HG03025 (cell line): ENCODE measurements around the gene HSPA1A.
"Not testable (repeated sequence)": the region's sequence is repeated elsewhere in the genome, so short reads cannot be mapped to it uniquely, and the experiment has no call there.

Source experiments
- ATAC-seq: cut with Tn5 transposase; IDR thresholded peaks from one replicate; pipeline ENCODE4 v1.9.1; 2021; ENCODE audit warnings: mild to moderate bottlenecking, moderate library complexity; ENCODE audit not compliant: unreplicated experiment, low FRiP score

HSPA1A gene

GRCh38 chr6:31780507-31781243 lies 34.7 kb upstream of the HSPA1A start:
- no peak for ATAC-seq

DNA sequence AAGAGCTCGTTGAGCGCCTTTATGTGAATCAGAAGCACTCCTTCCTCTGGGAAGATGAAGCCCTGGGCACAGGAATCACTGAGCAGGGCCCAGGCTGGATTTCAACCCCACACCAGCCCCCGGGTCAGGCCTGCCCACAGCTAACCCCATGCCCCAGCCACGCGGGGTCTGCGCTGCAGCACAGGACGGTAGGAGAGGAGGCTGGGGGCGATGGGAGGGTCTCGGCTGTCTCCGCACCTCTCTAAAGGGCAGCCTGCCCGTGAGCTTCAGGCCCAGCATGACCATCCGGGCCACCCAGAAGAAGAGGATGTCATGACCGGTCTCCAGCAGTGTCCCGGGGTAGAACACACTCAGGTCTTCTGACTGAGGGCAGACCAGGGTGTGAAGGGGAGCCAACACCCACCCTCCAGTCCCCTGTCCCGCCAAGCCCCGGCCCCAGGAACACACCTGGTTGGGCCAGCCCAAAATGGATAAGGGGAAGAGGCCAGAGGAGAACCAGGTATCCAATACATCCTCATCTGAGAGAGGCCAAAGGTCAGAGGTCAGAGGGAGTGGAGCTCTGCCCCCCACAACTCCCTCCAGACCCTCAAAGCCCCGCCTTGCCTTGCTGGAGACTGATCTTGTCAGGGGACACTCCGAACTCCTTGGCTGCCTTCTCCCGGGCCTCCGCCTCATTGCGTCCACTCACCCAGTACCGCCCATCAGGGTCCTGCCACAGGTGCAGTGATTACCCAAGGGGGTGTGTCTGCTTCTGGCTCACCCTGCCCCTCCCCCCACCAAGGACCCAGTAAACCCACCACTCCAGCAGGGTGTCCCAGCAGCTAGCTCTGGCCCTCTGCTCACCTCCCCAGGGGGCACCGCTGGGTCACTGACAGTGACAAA lies 33.9 kb upstream of the HSPA1A start:
- no peak for ATAC-seq

- ATAC-seq, result no peak
Measured at GRCh38 chr6:31782126-31782855, 33.1 kb upstream of the HSPA1A start.

DNA sequence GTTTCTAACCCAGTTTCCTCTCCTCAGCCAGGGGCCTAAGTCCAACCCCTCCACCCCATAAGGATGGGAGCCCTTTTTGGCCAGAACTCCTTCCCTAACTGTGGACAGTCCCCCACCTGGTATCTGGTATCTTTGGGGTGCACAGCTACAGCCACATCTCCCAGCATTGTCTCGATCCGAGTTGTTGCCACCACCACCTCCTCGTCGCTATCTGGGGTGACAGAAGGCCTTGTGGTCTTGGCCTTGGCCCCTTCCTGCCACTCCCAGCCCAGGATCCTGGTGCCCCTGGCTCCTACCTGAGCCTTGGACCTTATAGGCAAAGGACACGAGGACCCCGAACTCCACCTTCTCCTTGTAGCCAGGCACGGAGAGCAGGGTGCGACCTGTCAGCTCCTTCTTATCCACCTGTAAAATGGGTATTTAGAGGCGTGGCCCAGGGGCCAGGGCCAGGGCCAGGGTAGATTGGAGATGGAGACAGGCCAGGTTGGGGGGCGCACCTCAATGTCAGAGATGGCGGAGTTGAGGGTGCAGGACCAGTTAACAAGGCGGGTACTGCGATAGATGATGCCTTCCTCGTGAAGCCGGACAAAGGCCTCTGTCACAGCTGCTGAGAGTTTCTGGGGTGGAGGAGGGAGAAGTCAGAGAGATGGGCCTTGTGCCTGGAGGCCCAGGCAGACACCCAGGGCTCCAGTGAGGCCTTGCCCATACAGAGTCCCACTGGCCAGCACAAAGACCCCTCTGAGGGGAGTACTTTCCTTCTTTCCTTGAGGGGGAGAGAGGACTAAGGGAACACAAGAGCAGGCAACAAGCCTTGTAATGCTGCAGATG lies 31.0 kb upstream of the HSPA1A start:
- ATAC-seq, result no peak

GRCh38 chr6:31785475-31785874 lies 29.9 kb upstream of the HSPA1A start:
- ATAC-seq, result no peak

DNA sequence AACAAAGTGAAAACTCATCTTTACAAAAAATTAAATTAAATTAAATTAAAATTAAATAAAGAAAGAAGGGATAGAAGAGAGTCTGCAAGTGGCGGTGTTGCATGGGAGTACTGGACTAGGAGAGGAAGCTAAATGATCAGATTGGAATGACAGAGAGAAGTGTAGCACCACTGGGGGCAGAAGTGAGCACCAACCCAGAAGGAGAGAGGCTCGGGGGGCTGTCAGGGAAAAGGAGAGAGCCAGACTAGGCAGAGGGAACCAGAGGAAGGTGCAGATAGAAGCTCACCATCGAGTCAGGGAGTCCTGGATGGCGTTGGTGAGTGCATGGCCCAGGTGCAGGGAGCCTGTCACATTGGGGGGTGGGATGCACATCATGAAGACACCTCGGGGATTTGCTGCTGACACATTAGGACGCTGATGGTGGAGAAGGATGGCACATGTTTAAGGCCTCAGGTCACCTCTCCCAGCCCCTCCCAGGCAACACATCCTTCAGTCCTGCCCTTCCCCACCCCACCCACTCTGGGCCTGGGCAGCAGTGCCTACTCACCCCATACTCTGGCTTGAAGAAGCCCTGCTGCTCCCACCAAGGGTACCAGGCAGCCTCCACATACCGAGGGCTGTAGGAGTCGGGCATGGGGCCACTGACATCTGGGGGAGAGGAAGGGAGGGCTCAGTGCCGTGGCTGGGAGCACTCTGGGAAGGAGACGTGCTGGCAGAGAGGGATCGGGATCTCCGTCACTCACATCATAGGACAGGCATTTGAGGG lies 23.8 kb upstream of the HSPA1A start:
- ATAC-seq, result no peak

- no peak for ATAC-seq
Measured at GRCh38 chr6:31792090-31792374, 23.3 kb upstream of the HSPA1A start.

DNA sequence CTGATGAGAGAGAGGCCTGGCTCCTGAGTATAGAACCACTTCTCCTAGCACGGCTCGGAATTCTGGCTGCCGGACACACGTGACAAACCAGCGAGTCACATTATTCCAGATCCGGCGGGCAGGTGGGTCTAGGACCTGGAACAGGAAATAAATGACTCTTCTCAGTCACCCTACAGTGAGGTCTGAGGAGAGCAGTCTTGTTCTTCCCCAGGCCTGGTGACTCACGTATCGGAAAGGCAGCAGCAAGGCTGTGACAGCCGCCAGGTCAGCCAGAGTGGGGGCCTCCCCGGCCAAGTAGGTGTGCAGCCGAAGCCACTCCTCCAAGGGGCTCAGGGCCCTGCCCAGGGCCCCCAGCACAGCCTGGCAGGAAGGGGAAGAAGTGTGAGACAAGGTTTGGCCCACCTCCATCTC lies 22.6 kb upstream of the HSPA1A start:
- ATAC-seq, result no peak

DNA sequence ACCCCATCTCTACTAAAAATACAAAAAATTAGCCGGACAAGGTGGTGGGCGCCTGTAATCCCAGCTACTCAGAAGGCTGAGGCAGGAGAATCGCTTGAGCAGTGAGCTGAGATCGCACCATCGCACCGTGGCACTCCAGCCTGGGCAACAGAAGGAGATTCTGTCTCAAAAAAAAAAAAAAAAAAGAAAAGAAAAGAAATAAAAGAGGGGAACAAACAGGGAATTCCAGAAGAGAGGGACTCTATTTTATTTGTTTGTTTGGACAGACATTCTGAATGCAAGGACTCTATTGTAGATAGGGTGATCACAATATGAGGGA lies 21.5 kb upstream of the HSPA1A start:
- not testable (repeated sequence) for ATAC-seq

- no peak for ATAC-seq
Measured at GRCh38 chr6:31794294-31794865, 21.0 kb upstream of the HSPA1A start.

- ATAC-seq, result no peak
Measured at GRCh38 chr6:31794866-31795615, 20.3 kb upstream of the HSPA1A start.

DNA sequence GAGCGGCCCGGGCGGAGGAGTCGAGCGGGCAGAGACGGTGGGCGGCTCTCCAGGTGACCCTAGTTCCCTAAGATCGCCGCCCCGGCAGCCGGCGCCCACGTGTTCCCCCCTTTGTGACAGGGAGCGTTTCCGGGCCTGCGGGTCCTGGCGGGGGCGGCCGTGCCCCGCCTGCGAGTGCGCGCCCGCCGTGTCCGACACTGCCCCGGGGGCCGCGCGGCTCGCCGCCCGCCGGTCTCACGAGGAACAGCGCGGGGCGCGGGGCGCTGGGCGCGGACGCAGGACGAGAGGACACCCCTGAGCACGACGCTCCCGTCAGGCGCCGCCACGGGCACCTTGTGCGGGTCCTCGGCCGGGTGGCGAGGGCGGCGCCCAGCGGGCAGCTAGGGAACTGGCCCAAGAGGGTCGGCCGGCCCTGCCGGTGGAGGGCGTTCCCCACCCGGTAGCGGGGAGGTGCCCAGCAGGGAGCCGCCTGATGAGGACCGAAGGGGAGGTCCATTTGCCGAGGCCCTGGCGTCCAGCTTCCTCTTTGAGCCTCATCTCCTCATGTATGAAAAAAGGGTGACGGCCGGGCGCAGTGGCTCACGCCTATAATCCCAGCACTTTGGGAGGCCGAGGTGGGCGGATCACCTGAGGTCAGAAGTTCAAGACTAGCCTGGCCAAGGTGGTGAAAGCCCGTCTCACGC lies 19.6 kb upstream of the HSPA1A start, which contains the start of gene VARS1:
Gene VARS1 (minus strand): TSS at position 137 of the 683 bp plus-strand sequence. CDS start 535 bp downstream, outside the sequence.
- ATAC-seq, result peak; percentile 62

DNA sequence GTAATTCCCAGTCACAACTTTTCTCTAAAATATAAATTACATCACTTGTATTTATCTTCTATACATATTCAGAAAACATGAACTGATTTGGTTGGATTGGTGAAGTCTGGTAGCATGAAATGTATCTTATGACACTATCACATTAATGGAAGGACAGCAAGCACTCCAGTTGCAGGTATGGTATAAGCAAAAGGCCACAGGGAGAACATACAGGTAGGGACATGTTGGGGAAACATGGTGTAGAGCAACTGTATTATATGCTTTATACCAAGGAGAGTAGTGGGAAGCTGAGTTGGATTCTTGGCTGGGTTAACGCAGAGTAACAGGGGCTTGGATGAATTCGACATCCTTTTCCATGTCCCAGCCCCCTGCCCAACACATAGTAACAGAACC lies 18.4 kb upstream of the HSPA1A start:
- no peak for ATAC-seq

DNA sequence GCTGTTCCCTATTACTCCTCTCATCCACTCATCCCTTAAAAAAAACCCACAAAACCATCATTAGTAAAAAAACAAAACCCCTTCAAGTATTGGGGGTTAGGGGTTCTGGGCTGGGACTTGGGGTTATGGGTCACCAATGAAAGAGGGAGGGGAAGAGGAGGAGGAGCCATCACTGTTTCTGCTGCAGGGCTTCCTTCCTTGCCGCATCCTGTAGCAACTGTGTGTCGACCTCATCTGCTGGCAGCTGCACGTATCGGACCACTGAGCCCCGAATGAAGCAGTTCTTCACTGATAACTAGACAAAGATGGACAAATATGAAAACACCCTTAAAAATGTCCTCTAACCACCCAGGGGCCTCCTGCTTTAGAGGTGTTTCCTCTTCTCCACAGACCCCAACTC lies 17.8 kb upstream of the HSPA1A start:
- ATAC-seq, result no peak

GRCh38 chr6:31799781-31800180 lies 15.6 kb upstream of the HSPA1A start:
- ATAC-seq, result no peak

DNA sequence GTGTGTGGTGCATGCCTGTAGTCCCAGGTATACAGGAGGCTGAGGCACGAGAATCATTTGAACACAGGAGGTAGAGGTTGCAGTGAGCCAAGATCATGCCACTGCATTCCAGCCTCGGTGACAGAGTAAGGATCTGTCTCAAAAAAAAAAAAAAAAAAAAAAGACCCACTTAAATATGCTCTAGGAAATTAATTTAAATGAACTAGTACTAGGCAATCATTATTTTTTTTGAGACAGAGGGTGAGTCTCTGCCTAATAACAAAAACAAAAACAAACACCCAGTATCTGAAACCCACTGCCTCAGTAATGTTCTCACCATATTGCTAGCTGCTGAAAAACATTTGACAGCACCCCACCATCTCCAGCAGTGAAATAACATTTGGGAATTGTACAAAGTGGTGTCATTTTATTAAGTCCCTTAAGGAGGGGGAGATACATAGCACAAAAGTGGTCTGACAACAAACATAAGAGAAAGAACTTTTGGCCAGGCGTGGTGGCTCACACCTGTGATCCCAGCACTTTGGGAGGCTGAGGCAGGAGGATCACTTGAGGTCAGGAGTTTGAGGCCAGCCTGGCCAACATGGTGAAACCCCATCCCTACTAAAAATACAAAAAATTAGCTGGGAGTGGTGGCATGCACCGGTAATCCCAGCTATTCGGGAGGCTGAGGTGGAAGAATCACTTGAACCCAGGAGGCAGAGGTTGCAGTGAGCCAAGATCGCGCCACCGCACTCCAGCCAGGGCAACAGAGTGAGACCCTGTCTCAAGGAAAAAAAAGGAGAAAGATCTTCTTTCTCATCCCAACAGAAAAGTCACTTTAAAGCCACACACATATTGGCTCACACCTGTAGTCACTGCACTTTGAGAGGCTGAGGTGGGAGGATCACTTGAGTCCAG lies 14.1 kb upstream of the HSPA1A start:
- not testable (repeated sequence) for ATAC-seq

GRCh38 chr6:31805939-31806469 lies 9.3 kb upstream of the HSPA1A start:
- no peak for ATAC-seq
